HG03432 (cell line): ENCODE measurements around the gene WFS1.

Source experiments
- ATAC-seq: cut with Tn5 transposase; IDR thresholded peaks from one replicate; pipeline ENCODE4 v1.9.1; 2021; ENCODE audit warnings: mild to moderate bottlenecking, moderate library complexity; ENCODE audit not compliant: unreplicated experiment

Gene WFS1

GRCh38 chr4:6296026-6296425, 26.4 kb downstream of the WFS1 start:
- no peak for ATAC-seq

DNA sequence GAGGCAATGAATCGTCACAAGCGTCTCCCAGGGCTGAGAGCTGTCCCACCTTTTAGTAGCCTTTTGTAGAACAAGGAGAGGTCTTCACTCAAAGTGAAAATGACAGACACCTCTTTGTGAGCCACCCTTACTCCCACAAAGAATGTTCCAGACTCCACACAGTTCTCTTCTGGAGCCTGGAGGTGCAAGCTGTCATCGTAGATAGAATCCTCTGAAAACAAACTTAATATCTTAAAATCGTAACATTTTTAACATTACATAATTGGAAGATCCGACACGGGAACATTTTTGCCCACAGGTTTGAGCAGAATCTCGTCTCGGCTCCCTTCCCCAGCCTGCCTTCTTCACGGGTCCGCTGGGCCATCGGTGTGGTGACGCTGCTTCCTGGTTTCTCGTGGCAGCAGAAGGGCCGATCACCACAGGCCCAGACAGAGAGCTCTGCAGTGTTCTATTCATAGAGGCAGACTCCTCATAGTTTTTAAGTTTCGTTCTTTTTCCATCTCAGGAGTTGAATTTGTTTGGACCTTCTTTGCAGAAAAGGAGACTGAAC, 27.7 kb downstream of the WFS1 start:
- ATAC-seq = no peak

DNA sequence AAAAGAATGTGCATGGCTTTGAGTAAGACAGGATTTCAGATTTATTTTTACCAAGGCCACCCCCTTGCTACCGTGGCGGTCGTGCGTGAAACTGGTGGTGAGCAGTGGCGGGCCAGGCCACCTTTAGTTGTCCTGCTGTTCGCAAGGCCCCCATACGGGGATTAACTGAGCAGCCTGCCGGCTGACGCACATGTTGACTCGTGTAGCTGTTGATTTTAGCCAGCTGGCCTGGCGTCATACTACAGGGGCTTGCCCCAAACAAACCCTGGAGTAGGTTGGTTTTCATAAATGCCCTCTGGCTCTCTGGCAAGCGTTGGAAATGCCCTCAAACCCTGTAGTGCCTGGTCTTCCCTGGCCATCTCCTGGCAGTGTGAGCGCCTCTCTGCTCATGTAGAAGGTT, 28.4 kb downstream of the WFS1 start:
- no peak for ATAC-seq

GRCh38 chr4:6298852-6299251, 29.2 kb downstream of the WFS1 start:
- ATAC-seq = no peak

- no peak for ATAC-seq
These were observed 30.2 kb downstream of the WFS1 start for GRCh38 chr4:6299875-6300274.

DNA sequence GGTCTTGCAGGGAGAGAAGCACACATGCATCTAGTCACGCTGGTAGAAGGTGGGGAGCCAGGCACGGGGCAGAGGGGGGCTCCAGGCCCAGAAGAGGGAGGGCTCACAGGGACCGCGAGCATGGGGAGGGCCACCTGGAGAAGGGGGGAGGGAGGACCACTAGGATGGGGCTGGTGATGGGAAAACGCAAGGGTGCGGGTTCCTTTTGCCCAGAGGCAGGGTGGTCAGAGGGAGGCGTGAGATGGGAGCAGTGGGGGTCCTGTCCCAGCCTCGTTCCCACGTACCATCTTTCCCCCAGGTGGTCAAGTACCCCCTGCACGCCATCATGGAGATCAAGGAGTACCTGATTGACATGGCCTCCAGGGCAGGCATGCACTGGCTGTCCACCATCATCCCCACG, 30.7 kb downstream of the WFS1 start:
- no peak for ATAC-seq

DNA sequence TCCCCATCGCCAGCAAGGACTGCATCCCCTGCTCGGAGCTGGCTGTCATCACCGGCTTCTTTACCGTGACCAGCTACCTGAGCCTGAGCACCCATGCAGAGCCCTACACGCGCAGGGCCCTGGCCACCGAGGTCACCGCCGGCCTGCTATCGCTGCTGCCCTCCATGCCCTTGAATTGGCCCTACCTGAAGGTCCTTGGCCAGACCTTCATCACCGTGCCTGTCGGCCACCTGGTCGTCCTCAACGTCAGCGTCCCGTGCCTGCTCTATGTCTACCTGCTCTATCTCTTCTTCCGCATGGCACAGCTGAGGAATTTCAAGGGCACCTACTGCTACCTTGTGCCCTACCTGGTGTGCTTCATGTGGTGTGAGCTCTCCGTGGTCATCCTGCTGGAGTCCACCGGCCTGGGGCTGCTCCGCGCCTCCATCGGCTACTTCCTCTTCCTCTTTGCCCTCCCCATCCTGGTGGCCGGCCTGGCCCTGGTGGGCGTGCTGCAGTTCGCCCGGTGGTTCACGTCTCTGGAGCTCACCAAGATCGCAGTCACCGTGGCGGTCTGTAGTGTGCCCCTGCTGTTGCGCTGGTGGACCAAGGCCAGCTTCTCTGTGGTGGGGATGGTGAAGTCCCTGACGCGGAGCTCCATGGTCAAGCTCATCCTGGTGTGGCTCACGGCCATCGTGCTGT, 31.5 kb downstream of the WFS1 start:
- no peak for ATAC-seq

DNA sequence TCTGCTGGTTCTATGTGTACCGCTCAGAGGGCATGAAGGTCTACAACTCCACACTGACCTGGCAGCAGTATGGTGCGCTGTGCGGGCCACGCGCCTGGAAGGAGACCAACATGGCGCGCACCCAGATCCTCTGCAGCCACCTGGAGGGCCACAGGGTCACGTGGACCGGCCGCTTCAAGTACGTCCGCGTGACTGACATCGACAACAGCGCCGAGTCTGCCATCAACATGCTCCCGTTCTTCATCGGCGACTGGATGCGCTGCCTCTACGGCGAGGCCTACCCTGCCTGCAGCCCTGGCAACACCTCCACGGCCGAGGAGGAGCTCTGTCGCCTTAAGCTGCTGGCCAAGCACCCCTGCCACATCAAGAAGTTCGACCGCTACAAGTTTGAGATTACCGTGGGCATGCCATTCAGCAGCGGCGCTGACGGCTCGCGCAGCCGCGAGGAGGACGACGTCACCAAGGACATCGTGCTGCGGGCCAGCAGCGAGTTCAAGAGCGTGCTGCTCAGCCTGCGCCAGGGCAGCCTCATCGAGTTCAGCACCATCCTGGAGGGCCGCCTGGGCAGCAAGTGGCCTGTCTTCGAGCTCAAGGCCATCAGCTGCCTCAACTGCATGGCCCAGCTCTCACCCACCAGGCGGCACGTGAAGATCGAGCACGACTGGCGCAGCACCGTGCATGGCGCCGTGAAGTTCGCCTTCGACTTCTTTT, 32.2 kb downstream of the WFS1 start:
- ATAC-seq = no peak

DNA sequence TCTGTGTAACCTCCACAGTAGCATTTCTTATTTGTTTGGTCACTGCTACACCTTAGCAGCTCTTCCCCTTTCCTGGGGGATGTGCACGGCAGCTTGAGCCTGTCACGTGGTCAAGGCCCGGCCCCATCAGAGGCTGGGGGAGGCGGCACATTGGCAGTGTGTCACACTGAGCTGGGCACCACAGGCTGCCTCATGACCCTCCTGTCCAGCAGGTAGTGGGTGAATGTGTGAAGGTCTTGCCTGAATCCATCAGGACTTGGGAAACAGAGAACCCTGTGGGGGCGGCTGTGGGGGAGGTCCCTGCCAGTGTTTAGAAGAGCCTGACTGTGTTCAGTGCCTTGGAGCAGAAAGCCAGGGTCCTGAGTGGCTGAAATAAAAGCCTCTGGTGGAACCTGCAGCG, 33.2 kb downstream of the WFS1 start:
- ATAC-seq = no peak

- no peak for ATAC-seq
These were observed 34.3 kb downstream of the WFS1 start for GRCh38 chr4:6303943-6304342.

GRCh38 chr4:6306299-6306698, 36.6 kb downstream of the WFS1 start:
- ATAC-seq = no peak

DNA sequence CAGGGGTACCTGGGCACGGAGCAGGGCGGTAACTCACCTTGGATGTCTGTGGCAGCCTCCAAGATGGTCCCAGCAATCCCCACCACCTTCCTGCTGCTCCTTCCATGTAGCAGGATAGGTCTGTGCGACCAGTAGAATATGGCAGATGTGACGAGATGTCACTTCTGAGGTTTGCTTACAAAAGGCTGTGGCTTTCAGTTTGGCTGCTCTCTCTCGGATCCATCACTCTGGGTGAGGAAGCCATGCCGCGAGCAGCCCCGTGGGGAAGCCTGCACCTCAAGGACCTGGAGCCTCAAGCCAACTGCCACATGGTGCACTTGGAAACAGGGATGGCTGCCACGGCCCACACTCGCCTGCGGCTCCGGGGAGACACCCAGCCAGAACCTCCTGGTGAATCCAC, 37.6 kb downstream of the WFS1 start:
- no peak for ATAC-seq

GRCh38 chr4:6307891-6308290, 38.2 kb downstream of the WFS1 start:
- no peak for ATAC-seq

- no peak for ATAC-seq
These were observed 39.4 kb downstream of the WFS1 start for GRCh38 chr4:6308899-6309643.

DNA sequence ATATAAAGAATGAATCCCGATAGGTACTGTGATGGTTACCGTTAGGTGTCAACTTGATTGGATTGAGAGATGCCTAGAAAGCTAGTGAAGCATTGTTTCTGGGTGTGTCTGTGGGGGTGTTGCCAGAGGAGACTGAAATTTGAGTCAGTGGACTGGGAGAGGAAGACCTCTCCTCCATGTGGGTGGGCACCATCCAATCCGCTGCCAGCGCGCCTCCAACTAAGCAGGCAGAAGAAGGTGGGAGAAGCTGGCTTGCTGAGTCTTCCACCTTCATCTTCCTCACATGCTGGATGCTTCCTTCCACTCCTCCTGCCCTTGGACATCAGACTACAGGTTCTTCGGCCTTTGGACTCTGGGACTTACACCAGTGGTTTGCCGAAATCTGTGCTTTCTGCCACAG, 40.1 kb downstream of the WFS1 start:
- no peak for ATAC-seq

DNA sequence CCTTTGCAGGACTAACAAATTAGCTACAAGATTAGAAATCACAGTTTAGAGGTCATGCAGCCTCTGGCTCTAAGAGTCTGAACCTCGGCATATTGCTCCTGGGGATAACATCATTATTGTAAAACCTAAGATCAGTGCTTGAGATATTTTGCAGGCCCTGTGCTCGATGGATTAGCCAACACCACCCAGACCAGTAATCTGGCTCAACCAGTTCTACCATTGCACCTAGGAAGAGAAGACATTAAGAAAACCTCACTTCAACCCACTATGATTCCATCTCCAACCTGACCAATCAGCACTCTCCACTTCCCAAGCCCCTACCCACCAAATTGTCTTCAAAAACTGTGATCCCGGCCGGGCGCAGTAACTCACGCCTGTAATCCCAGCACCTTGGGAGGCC, 43.6 kb downstream of the WFS1 start:
- no peak for ATAC-seq

- no peak for ATAC-seq
These were observed 46.9 kb downstream of the WFS1 start for GRCh38 chr4:6316461-6317003.

DNA sequence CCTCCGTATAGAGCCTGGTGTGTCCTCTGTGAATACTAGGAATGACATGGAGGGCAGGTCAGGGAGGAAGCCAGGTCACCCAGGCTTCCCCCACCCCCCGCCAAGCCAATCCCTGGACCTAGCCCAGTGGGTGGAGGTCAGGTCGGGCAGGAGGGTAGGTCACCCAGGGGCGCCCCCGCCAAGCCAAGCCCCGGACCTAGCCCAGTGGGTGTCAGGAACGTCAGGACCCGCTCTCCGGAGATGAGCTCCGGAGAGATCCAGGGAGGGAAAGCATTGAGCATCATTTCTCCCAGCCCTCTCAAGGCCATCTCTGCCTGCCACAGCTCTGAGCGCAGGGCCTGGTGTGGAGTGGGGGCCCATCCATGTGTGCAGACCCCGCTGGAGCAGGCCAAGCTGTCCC, 48.6 kb downstream of the WFS1 start:
- no peak for ATAC-seq

GRCh38 chr4:6319530-6320150, 50.0 kb downstream of the WFS1 start:
- ATAC-seq = no peak

GRCh38 chr4:6320663-6321062, 51.0 kb downstream of the WFS1 start:
- no peak for ATAC-seq

DNA sequence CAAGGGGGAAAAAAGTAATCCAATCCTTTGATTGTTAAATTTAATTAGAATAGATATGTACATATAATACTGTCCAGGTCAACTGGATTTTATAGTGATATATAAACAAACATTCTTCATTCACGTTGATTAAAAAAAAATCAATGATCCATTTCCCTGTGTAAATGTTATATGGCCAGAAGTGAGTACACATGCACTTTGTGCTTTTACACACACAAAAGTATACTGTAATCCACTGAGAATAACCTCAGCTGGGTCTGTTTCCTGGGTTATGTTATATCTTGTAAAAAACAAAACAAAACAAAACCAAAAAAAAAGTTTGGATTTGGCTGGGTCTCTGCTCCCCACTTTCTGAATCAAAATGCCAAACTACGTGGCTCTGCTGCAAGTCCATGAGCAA, 51.7 kb downstream of the WFS1 start:
- ATAC-seq = no peak
